ENCODE results near the gene TMPRSS11D. TPM values are rescaled to one million over a fixed set of nuclear protein-coding genes. Genes with fewer than 3 reads are reported as not detected.

TMPRSS11D gene
- total and polyA plus RNA-seq, 2 donors (not counting 1 experiment from before 2014, with no cell fraction given): not detected

GRCh38 chr4:67820903-67821302 lies 62.9 kb downstream of the TMPRSS11D start:
- H3K4me1 ChIP-seq (ENCODE audit: control insufficient read depth, extremely low read depth, insufficient read depth, low read length): no peaks in the 10 kb centered on the region
- H3K36me3 ChIP-seq (ENCODE audit: control insufficient read depth, insufficient read depth, low read length): no peaks in the 10 kb centered on the region
- no peaks in the 10 kb centered on the region for H3K79me2 ChIP-seq (ENCODE audit: control insufficient read depth, insufficient read depth, low read length)
- no peaks in the 10 kb centered on the region for H4K20me1 ChIP-seq (ENCODE audit: control insufficient read depth, extremely low read depth, insufficient read depth, low read length)
- no peaks in the 10 kb centered on the region for H3K9me3 ChIP-seq (ENCODE audit: control insufficient read depth, insufficient read depth, low read depth, low read length)
- H3K27ac ChIP-seq (ENCODE audit: insufficient read depth, low read length): no peak overlapping the region
- DNase-seq (ENCODE audit: low read depth in 2 of 2): no peak
- H3K4me2 ChIP-seq (ENCODE audit: extremely low read depth, insufficient read depth, low read length): no peak overlapping the region
- H3K27me3 ChIP-seq (ENCODE audit: control insufficient read depth, insufficient read depth, low read length): no peaks in the 10 kb centered on the region
- TF ChIP-seq EZH2 (IDR thresholded peaks at IDR 0.05; ENCODE audit: low read length, missing control alignments): no peak
- TF ChIP-seq CTCF (conservative IDR thresholded peaks at IDR 0.05 in 1 of 2, IDR thresholded peaks at IDR 0.05 in 1 of 2; ENCODE audit: low read depth in 1 of 2, low read length in 2 of 2): no peak
- H2AFZ ChIP-seq (ENCODE audit: low read length): no peak overlapping the region
- H3K4me3 ChIP-seq (replicated peaks in 1 of 4; ENCODE audit: control extremely low read depth in 1 of 4, insufficient read depth in 1 of 4, low read depth in 3 of 4, low read length in 4 of 4): no peak overlapping the region
- H3K9ac ChIP-seq (ENCODE audit: insufficient read depth, low read length): no peak overlapping the region

GRCh38 chr4:67810011-67810410 lies 73.8 kb downstream of the TMPRSS11D start:
- Histone ChIP-seq H3K9ac (ENCODE audit: insufficient read depth, low read length) (no peak overlapping the region), H3K27me3 (ENCODE audit: control insufficient read depth, insufficient read depth, low read length) (no peaks in the 10 kb centered on the region), H3K79me2 (ENCODE audit: control insufficient read depth, insufficient read depth, low read length) (no peaks in the 10 kb centered on the region), H3K4me1 (ENCODE audit: control insufficient read depth, extremely low read depth, insufficient read depth, low read length) (no peaks in the 10 kb centered on the region), H3K9me3 (ENCODE audit: control insufficient read depth, insufficient read depth, low read depth, low read length) (no peaks in the 10 kb centered on the region), H3K36me3 (ENCODE audit: control insufficient read depth, insufficient read depth, low read length) (no peaks in the 10 kb centered on the region), H3K4me2 (ENCODE audit: extremely low read depth, insufficient read depth, low read length) (no peak overlapping the region), H3K4me3 (replicated peaks in 1 of 4; ENCODE audit: control extremely low read depth in 1 of 4, insufficient read depth in 1 of 4, low read depth in 3 of 4, low read length in 4 of 4) (no peak overlapping the region), H3K27ac (ENCODE audit: insufficient read depth, low read length) (no peak overlapping the region), H4K20me1 (ENCODE audit: control insufficient read depth, extremely low read depth, insufficient read depth, low read length) (no peaks in the 10 kb centered on the region), H2AFZ (ENCODE audit: low read length) (no peak overlapping the region)
- TF ChIP-seq EZH2 (IDR thresholded peaks at IDR 0.05; ENCODE audit: low read length, missing control alignments) (no peak), CTCF (conservative IDR thresholded peaks at IDR 0.05 in 1 of 2, IDR thresholded peaks at IDR 0.05 in 1 of 2; ENCODE audit: low read depth in 1 of 2, low read length in 2 of 2) (no peak)
- no peak for DNase-seq (ENCODE audit: low read depth in 2 of 2)

- TF ChIP-seq CTCF (conservative IDR thresholded peaks at IDR 0.05 in 1 of 2, IDR thresholded peaks at IDR 0.05 in 1 of 2; ENCODE audit: low read depth in 1 of 2, low read length in 2 of 2) (no peak), EZH2 (IDR thresholded peaks at IDR 0.05; ENCODE audit: low read length, missing control alignments) (no peak)
- Histone ChIP-seq H3K4me2 (ENCODE audit: extremely low read depth, insufficient read depth, low read length) (no peak overlapping the region), H3K9me3 (ENCODE audit: control insufficient read depth, insufficient read depth, low read depth, low read length) (no peaks in the 10 kb centered on the region), H3K27ac (ENCODE audit: insufficient read depth, low read length) (no peak overlapping the region), H2AFZ (ENCODE audit: low read length) (no peak overlapping the region), H3K4me1 (ENCODE audit: control insufficient read depth, extremely low read depth, insufficient read depth, low read length) (no peaks in the 10 kb centered on the region), H3K79me2 (ENCODE audit: control insufficient read depth, insufficient read depth, low read length) (no peaks in the 10 kb centered on the region), H3K4me3 (replicated peaks in 1 of 4; ENCODE audit: control extremely low read depth in 1 of 4, insufficient read depth in 1 of 4, low read depth in 3 of 4, low read length in 4 of 4) (no peak overlapping the region), H3K27me3 (ENCODE audit: control insufficient read depth, insufficient read depth, low read length) (no peaks in the 10 kb centered on the region), H3K9ac (ENCODE audit: insufficient read depth, low read length) (no peak overlapping the region), H4K20me1 (ENCODE audit: control insufficient read depth, extremely low read depth, insufficient read depth, low read length) (no peaks in the 10 kb centered on the region), H3K36me3 (ENCODE audit: control insufficient read depth, insufficient read depth, low read length) (no peaks in the 10 kb centered on the region)
- no peak for DNase-seq (ENCODE audit: low read depth in 2 of 2)
These were observed 74.3 kb downstream of the TMPRSS11D start for GRCh38 chr4:67809502-67809901.
